ENCODE measurements around the gene S100A14. TPM values are rescaled to one million over a fixed set of nuclear protein-coding genes. Genes with fewer than 3 reads are reported as not detected.
"Not testable (repeated sequence)": the region's sequence is repeated elsewhere in the genome, so short reads cannot be mapped to it uniquely, and the experiment has no call there.

Gene S100A14
- total RNA-seq, 1 experiment from 2014 or later = 0.63 TPM

DNA sequence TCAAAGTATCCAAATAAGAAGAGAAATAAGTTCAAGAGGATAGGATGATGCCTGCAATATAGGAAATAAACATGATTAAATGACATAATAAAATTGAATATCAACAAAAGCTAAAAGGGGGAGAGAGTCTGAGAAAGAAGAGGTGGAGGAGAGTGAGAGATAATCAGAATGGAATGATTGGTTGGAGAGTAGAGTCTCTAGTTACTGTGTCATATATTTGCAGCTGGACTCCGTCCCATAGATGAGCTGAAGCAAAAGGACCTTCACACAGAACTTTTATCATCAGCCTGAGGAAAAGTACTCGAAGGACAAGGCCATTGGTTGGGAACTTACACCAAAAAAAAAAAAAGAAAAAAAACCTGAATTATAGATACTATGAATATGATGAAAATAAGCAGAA lies 27.6 kb downstream of the S100A14 start:
- Mint-ChIP-seq H3K27me3 (ENCODE audit: low read depth) (no peaks in the 10 kb centered on the region; the same call in 1 of the 2 replicates), H3K36me3 (ENCODE audit: insufficient read depth in 1 of 3, low read depth in 3 of 3) (no peaks in the 10 kb centered on the region), H3K27ac (no peak overlapping the region), H3K9me3 (no peaks in the 10 kb centered on the region), H3K4me1 (peaks cover 9 to 16% of the 10 kb centered on the region in 2 experiments; a peak in 3 of 4 replicates), H3K4me3 (no peak overlapping the region)
- Histone ChIP-seq H3K27me3 (ENCODE audit: insufficient read depth, low read length) (no peaks in the 10 kb centered on the region), H3K14ac (ENCODE audit: insufficient read depth, low read length) (no peak overlapping the region), H2BK12ac (ENCODE audit: insufficient read length, low read depth, low read length) (no peak overlapping the region), H4K5ac (ENCODE audit: insufficient read length, low read depth, low read length) (no peak overlapping the region), H2BK120ac (ENCODE audit: low read depth, low read length, poor library complexity, severe bottlenecking) (no peak overlapping the region), H3K4me1 (ENCODE audit: insufficient read depth, low read length) (no peaks in the 10 kb centered on the region; the same call in 1 of the 2 replicates), H3K56ac (ENCODE audit: insufficient read length, low read depth, low read length) (no peak overlapping the region), H4K20me1 (ENCODE audit: control insufficient read depth, insufficient read depth, insufficient read length) (no peaks in the 10 kb centered on the region), H3K18ac (ENCODE audit: insufficient read length, low read depth, low read length) (no peak overlapping the region), H3K23me2 (ENCODE audit: insufficient read length, low read depth, low read length, poor library complexity, severe bottlenecking) (no peaks in the 10 kb centered on the region), H3K79me2 (ENCODE audit: insufficient read depth, low read length) (no peaks in the 10 kb centered on the region), H3K23ac (ENCODE audit: insufficient read length, low read depth, low read length) (no peak overlapping the region), H3K9me3 (ENCODE audit: control insufficient read depth, low read depth, low read length) (no peaks in the 10 kb centered on the region), H3T11ph (ENCODE audit: low read length) (no peak overlapping the region), H2BK15ac (ENCODE audit: low read depth, low read length) (no peak overlapping the region), H3K27ac (ENCODE audit: insufficient read length, low read depth, low read length) (no peak overlapping the region), H2BK5ac (ENCODE audit: insufficient read length, low read length) (no peak overlapping the region), H3K79me1 (ENCODE audit: insufficient read depth, low read depth, low read length, poor library complexity, severe bottlenecking) (no peaks in the 10 kb centered on the region), H3K9ac (ENCODE audit: extremely low read depth, insufficient read length, low read length) (no peak overlapping the region), H2AK5ac (ENCODE audit: insufficient read length, low read length) (no peak overlapping the region), H4K91ac (ENCODE audit: insufficient read length, low read depth, low read length) (no peak overlapping the region), H4K8ac (replicated peaks; ENCODE audit: insufficient read length, low read depth, low read length) (no peak overlapping the region), H2BK20ac (ENCODE audit: low read depth, low read length, poor library complexity, severe bottlenecking) (no peak overlapping the region), H3K4ac (ENCODE audit: low read depth, low read length) (no peak overlapping the region), H3K4me2 (ENCODE audit: insufficient read depth, insufficient read length, low read length) (no peak overlapping the region), H2AFZ (ENCODE audit: low read length) (no peak overlapping the region)
- no peak for DNase-seq
- TF ChIP-seq, protein P1, sequence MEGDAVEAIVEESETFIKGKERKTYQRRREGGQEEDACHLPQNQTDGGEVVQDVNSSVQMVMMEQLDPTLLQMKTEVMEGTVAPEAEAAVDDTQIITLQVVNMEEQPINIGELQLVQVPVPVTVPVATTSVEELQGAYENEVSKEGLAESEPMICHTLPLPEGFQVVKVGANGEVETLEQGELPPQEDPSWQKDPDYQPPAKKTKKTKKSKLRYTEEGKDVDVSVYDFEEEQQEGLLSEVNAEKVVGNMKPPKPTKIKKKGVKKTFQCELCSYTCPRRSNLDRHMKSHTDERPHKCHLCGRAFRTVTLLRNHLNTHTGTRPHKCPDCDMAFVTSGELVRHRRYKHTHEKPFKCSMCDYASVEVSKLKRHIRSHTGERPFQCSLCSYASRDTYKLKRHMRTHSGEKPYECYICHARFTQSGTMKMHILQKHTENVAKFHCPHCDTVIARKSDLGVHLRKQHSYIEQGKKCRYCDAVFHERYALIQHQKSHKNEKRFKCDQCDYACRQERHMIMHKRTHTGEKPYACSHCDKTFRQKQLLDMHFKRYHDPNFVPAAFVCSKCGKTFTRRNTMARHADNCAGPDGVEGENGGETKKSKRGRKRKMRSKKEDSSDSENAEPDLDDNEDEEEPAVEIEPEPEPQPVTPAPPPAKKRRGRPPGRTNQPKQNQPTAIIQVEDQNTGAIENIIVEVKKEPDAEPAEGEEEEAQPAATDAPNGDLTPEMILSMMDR (conservative IDR thresholded peaks at IDR 0.05) = no peak
- no CpG with 5 or more reads among the region's 2 CpGs for WGBS (ENCODE audit: extremely low coverage, insufficient read length, low lambda C conversion rate)

DNA sequence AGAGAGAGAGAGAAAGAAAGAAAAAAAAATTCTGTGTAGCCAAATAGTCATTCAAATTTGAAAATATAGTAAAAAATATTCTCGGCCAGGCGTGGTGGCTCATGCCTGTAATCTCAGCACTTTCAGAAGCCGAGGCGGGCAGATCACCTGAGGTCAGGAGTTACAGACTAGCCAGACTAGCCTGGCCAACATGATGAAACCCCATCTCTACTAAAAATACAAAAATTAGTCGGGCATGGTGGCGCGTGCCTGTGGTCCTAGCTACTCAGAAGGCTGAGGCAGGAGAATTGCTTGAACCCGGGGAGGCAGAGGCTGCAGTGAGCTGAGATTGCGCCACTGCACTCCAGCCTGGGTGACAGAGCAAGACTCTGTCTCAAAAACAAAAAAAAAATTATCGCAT lies 28.1 kb downstream of the S100A14 start:
- H3K36me3 Mint-ChIP-seq (ENCODE audit: insufficient read depth in 1 of 3, low read depth in 3 of 3); H2AK5ac ChIP-seq (ENCODE audit: insufficient read length, low read length); H3K4me2 ChIP-seq (ENCODE audit: insufficient read depth, insufficient read length, low read length); H3K9ac ChIP-seq (ENCODE audit: extremely low read depth, insufficient read length, low read length); H3K4me1 ChIP-seq (ENCODE audit: insufficient read depth, low read length); H3K9me3 ChIP-seq (ENCODE audit: control insufficient read depth, low read depth, low read length); H3K14ac ChIP-seq (ENCODE audit: insufficient read depth, low read length); DNase-seq; H3K27ac ChIP-seq (ENCODE audit: insufficient read length, low read depth, low read length); H3K27ac Mint-ChIP-seq; H4K8ac ChIP-seq (replicated peaks; ENCODE audit: insufficient read length, low read depth, low read length); H3K18ac ChIP-seq (ENCODE audit: insufficient read length, low read depth, low read length); H2BK120ac ChIP-seq (ENCODE audit: low read depth, low read length, poor library complexity, severe bottlenecking); H3K23ac ChIP-seq (ENCODE audit: insufficient read length, low read depth, low read length); H2BK15ac ChIP-seq (ENCODE audit: low read depth, low read length); H2BK5ac ChIP-seq (ENCODE audit: insufficient read length, low read length); H4K5ac ChIP-seq (ENCODE audit: insufficient read length, low read depth, low read length); H2AFZ ChIP-seq (ENCODE audit: low read length); H4K20me1 ChIP-seq (ENCODE audit: control insufficient read depth, insufficient read depth, insufficient read length); H3T11ph ChIP-seq (ENCODE audit: low read length); H2BK12ac ChIP-seq (ENCODE audit: insufficient read length, low read depth, low read length); H4K91ac ChIP-seq (ENCODE audit: insufficient read length, low read depth, low read length); H2BK20ac ChIP-seq (ENCODE audit: low read depth, low read length, poor library complexity, severe bottlenecking); H3K23me2 ChIP-seq (ENCODE audit: insufficient read length, low read depth, low read length, poor library complexity, severe bottlenecking); H3K27me3 ChIP-seq (ENCODE audit: insufficient read depth, low read length); H3K79me1 ChIP-seq (ENCODE audit: insufficient read depth, low read depth, low read length, poor library complexity, severe bottlenecking); H3K56ac ChIP-seq (ENCODE audit: insufficient read length, low read depth, low read length); H3K79me2 ChIP-seq (ENCODE audit: insufficient read depth, low read length); H3K4me3 Mint-ChIP-seq; H3K4ac ChIP-seq (ENCODE audit: low read depth, low read length); H3K27me3 Mint-ChIP-seq (ENCODE audit: low read depth); H3K9me3 Mint-ChIP-seq: not testable (repeated sequence)
- peaks cover 9 to 16% of the 10 kb centered on the region in 2 experiments; a peak in 3 of 4 replicates for H3K4me1 Mint-ChIP-seq
- WGBS (ENCODE audit: extremely low coverage, insufficient read length, low lambda C conversion rate) = no CpG with 5 or more reads among the region's 10 CpGs
